Vagina (tissue), 2 donors: ENCODE data around the gene EXD3.

Source experiments
- CTCF ChIP-seq, 3 experiments: fragments of 450-650 bp in 2 of 3; fragments of 200-600 bp in 1 of 3; sonication (generic) in 1 of 3; IDR thresholded peaks; one replicate each; pipeline ENCODE4 v1.5.1; 2017 to 2019; ENCODE audit warnings: antibody characterized with exemption in 3 of 3, mild to moderate bottlenecking in 2 of 3, moderate library complexity in 2 of 3
- POLR2A ChIP-seq, 2 donors: fragments of 450-650 bp; IDR thresholded peaks; one replicate each; pipeline ENCODE4 v1.6.1; 2017; ENCODE audit warnings: antibody characterized with exemption in 2 of 2, mild to moderate bottlenecking in 2 of 2, moderate library complexity in 2 of 2

- TF ChIP-seq CTCF (IDR thresholded peaks at IDR 0.05) (peak in 2 of 3 experiments; percentile 28 to 40), POLR2A (IDR thresholded peaks at IDR 0.05) (no peak)
Measured at GRCh38 chr9:137422604-137423513, at the start of gene EXD3, which contains the start of gene NOXA1.
